Measurements from ENCODE around the gene CDC40.

DNA sequence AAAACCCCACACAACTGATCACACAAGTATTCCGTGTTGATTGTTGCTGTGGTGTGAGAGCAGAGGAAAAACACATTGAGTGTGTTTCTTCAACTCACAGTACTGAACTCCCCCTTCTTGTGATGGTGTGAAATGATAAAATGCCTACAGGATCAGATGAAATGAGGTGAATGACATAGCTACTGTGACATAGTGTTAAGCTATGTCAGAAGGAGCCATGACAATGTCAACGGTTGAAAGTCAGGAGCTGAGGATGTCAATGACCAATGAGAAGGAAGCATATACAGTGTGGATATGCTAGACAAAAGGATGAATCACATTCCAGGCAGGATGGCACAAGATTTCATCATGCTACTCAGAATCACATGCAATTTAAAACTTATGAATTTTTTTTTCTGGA, 39.6 kb upstream of the CDC40 start:
- TF ChIP-seq, protein P1, sequence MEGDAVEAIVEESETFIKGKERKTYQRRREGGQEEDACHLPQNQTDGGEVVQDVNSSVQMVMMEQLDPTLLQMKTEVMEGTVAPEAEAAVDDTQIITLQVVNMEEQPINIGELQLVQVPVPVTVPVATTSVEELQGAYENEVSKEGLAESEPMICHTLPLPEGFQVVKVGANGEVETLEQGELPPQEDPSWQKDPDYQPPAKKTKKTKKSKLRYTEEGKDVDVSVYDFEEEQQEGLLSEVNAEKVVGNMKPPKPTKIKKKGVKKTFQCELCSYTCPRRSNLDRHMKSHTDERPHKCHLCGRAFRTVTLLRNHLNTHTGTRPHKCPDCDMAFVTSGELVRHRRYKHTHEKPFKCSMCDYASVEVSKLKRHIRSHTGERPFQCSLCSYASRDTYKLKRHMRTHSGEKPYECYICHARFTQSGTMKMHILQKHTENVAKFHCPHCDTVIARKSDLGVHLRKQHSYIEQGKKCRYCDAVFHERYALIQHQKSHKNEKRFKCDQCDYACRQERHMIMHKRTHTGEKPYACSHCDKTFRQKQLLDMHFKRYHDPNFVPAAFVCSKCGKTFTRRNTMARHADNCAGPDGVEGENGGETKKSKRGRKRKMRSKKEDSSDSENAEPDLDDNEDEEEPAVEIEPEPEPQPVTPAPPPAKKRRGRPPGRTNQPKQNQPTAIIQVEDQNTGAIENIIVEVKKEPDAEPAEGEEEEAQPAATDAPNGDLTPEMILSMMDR (IDR thresholded peaks at IDR 0.05): no peak
- TF ChIP-seq POLR2AphosphoS5 (IDR thresholded peaks at IDR 0.05) (no peak), POLR2A (IDR thresholded peaks at IDR 0.05) (no peak), EP300 (IDR thresholded peaks at IDR 0.05) (no peak)

Data from gastroesophageal sphincter (tissue), 3 donors.